Measurements from ENCODE around the gene ABHD6.
"Not testable (repeated sequence)": the region's sequence is repeated elsewhere in the genome, so short reads cannot be mapped to it uniquely, and the experiment has no call there.

The ABHD6 gene

GRCh38 chr3:58200121-58200709 lies 37.4 kb upstream of the ABHD6 start:
- H3K4me3 ChIP-seq (ENCODE audit: low read depth, low read length): no peak overlapping the region
- no peaks in the 10 kb centered on the region for H3K4me1 ChIP-seq (ENCODE audit: control insufficient read depth, insufficient read depth, low read length)
- no peak overlapping the region for H3K27ac ChIP-seq (ENCODE audit: extremely low read depth, low read depth, low read length)
- no peak for TF ChIP-seq GLI2 (tag by site-specific recombination; IDR thresholded peaks at IDR 0.05; ENCODE audit: borderline replicate concordance, low read depth)
- no peak for TF ChIP-seq ZNF449 (tag by site-specific recombination; IDR thresholded peaks at IDR 0.05)
- TF ChIP-seq AEBP2 (tag by site-specific recombination; IDR thresholded peaks at IDR 0.05; ENCODE audit: borderline replicate concordance): no peak
- no peak for TF ChIP-seq ZNF274 (IDR thresholded peaks at IDR 0.05; ENCODE audit: low read length)
- no peak for TF ChIP-seq ZNF274 (tag by site-specific recombination; IDR thresholded peaks at IDR 0.05; ENCODE audit: borderline replicate concordance)
- no peak for TF ChIP-seq IKZF3 (tag by site-specific recombination; IDR thresholded peaks at IDR 0.05)
- no peak for TF ChIP-seq ZNF221 (tag by site-specific recombination; IDR thresholded peaks at IDR 0.05; ENCODE audit: borderline replicate concordance)
- no peak for TF ChIP-seq TRIM28 (IDR thresholded peaks at IDR 0.05; ENCODE audit: borderline replicate concordance, low read length)
- TF ChIP-seq ZNF529 (tag by site-specific recombination; IDR thresholded peaks at IDR 0.05; ENCODE audit: insufficient replicate concordance): no peak
- no peak for TF ChIP-seq ZNF501 (tag by site-specific recombination; IDR thresholded peaks at IDR 0.05)
- no peak for TF ChIP-seq ZNF473 (tag by site-specific recombination; IDR thresholded peaks at IDR 0.05)
- TF ChIP-seq ZNF292 (tag by site-specific recombination; IDR thresholded peaks at IDR 0.05; ENCODE audit: borderline replicate concordance, low read depth): no peak
- TF ChIP-seq WT1 (tag by site-specific recombination; IDR thresholded peaks at IDR 0.05): no peak
- no peaks in the 10 kb centered on the region for H3K36me3 ChIP-seq (ENCODE audit: control insufficient read depth in 2 of 2, insufficient read depth in 1 of 2, low read length in 2 of 2)
- H3K9me3 ChIP-seq (ENCODE audit: control insufficient read depth, insufficient read depth, low read depth, low read length): no peaks in the 10 kb centered on the region
- ChIA-PET POLR2A (no interaction called here), CTCF (interaction anchor here (0.5 to 2.1 kb wide), 3 partner anchors 12 to 23 kb away, joined by 3 to 8 read pairs (median 3); no protein-coding TSS in a partner anchor)

GRCh38 chr3:58200846-58201355 lies 36.7 kb upstream of the ABHD6 start:
- Histone ChIP-seq H3K9me3 (ENCODE audit: control insufficient read depth, insufficient read depth, low read depth, low read length) (no peaks in the 10 kb centered on the region), H3K36me3 (ENCODE audit: control insufficient read depth in 2 of 2, insufficient read depth in 1 of 2, low read length in 2 of 2) (no peaks in the 10 kb centered on the region), H3K27ac (ENCODE audit: extremely low read depth, low read depth, low read length) (no peak overlapping the region), H3K4me1 (ENCODE audit: control insufficient read depth, insufficient read depth, low read length) (no peaks in the 10 kb centered on the region), H3K4me3 (ENCODE audit: low read depth, low read length) (no peak overlapping the region)
- ChIA-PET POLR2A (interaction anchor here (0.5 kb wide), 1 partner anchor 127 kb away, joined by 3 read pairs; no protein-coding TSS in a partner anchor), CTCF (interaction anchor here (0.5 to 2.1 kb wide), 3 partner anchors 13 to 24 kb away, joined by 3 to 8 read pairs (median 3); no protein-coding TSS in a partner anchor)
- TF ChIP-seq ZNF10 (tag by site-specific recombination; IDR thresholded peaks at IDR 0.05) (no peak), ZNF157 (tag by site-specific recombination; IDR thresholded peaks at IDR 0.05) (no peak), ZNF292 (tag by site-specific recombination; IDR thresholded peaks at IDR 0.05; ENCODE audit: borderline replicate concordance, low read depth) (no peak), ZNF544 (tag by site-specific recombination; IDR thresholded peaks at IDR 0.05) (no peak), RBAK (tag by site-specific recombination; IDR thresholded peaks at IDR 0.05) (no peak), GFI1B (tag by site-specific recombination; IDR thresholded peaks at IDR 0.05) (no peak), ZNF510 (tag by site-specific recombination; IDR thresholded peaks at IDR 0.05; ENCODE audit: insufficient replicate concordance) (no peak), ZBTB20 (tag by site-specific recombination; IDR thresholded peaks at IDR 0.05) (no peak), ZNF280C (tag by site-specific recombination; IDR thresholded peaks at IDR 0.05) (no peak), ZNF785 (tag by site-specific recombination; IDR thresholded peaks at IDR 0.05) (no peak)

- ChIA-PET POLR2A (interaction anchor here (0.5 kb wide), 1 partner anchor 128 kb away, joined by 3 read pairs; no protein-coding TSS in a partner anchor), CTCF (interaction anchor here (0.5 to 2.1 kb wide), 2 partner anchors 13 to 14 kb away, joined by 3 to 8 read pairs; no protein-coding TSS in a partner anchor)
- H3K36me3 ChIP-seq (ENCODE audit: control insufficient read depth in 2 of 2, insufficient read depth in 1 of 2, low read length in 2 of 2); H3K9me3 ChIP-seq (ENCODE audit: control insufficient read depth, insufficient read depth, low read depth, low read length); H3K4me3 ChIP-seq (ENCODE audit: low read depth, low read length); H3K4me1 ChIP-seq (ENCODE audit: control insufficient read depth, insufficient read depth, low read length); H3K27ac ChIP-seq (ENCODE audit: extremely low read depth, low read depth, low read length): not testable (repeated sequence)
Measured at GRCh38 chr3:58201451-58201850, 36.1 kb upstream of the ABHD6 start.

Data from HEK293 (cell line).